HL-60/S4 (cell line): Measurements from ENCODE around the gene UBTF.

Source experiments
- in situ Hi-C: fragments of 300-500 bp; cut with MboI; formaldehyde crosslinking; loops from 2 replicates; pipeline ENCODE4 v1.14.3; 2022; ENCODE audit warnings: low sequenced_read_pairs

Gene UBTF, protein sequence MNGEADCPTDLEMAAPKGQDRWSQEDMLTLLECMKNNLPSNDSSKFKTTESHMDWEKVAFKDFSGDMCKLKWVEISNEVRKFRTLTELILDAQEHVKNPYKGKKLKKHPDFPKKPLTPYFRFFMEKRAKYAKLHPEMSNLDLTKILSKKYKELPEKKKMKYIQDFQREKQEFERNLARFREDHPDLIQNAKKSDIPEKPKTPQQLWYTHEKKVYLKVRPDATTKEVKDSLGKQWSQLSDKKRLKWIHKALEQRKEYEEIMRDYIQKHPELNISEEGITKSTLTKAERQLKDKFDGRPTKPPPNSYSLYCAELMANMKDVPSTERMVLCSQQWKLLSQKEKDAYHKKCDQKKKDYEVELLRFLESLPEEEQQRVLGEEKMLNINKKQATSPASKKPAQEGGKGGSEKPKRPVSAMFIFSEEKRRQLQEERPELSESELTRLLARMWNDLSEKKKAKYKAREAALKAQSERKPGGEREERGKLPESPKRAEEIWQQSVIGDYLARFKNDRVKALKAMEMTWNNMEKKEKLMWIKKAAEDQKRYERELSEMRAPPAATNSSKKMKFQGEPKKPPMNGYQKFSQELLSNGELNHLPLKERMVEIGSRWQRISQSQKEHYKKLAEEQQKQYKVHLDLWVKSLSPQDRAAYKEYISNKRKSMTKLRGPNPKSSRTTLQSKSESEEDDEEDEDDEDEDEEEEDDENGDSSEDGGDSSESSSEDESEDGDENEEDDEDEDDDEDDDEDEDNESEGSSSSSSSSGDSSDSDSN

GRCh38 chr17:44219616-44220212 lies at the start of gene UBTF:
UBTF (minus strand) TSS chr17:44219675; CDS start chr17:44218229, 1,446 bp downstream.
- in situ Hi-C loops, result loop anchor here (25.0 kb wide), 2 partner anchors 118 to 293 kb away; partner anchors contain the start of genes GPATCH8 and GRN

DNA sequence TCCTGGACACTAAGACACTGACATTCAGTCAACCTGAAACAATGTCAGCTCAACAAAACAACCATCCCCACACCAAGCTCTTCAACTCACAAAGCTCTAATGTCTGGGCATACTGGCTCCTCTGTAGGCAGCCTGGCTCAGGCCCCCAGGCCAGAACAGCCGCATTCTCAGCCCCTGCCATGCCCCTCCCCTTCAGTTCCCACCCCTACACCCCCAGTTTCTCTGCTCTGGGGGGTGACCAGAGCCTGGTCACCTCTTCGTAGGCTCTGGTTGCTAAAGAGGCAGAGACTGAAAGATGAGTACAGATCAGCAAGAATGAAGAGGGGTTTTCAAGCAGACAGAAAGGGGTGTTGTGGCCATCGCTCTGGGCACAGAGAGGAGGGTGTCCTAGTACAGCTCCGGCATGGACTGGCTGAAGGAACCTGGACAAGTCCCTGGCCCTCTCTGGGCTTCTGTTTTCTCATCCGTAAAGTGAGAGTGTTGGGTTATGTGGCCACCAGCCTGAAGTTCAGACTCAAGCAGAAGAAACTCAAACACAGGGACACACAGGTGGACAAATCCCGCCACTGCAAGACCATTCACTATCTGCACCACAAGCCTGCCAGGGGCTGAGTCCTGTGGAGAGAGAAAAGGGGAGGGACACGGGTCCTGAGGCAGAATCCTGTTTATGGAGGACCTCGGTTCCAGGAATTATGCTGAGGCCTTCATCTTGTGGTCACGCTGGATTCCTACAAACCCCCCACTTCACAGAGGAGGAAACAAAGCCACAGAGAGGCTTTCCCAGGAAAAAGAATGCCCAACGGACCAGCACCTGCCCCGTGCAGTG lies 49.4 kb upstream of the UBTF start:
- in situ Hi-C loops, result no loop called here

- in situ Hi-C loops, result no loop called here
These were observed 48.5 kb upstream of the UBTF start, which contains the start of gene SLC4A1 for GRCh38 chr17:44267818-44268490. SLC4A1 (minus strand) TSS chr17:44268135; CDS start chr17:44262866, 5,269 bp downstream.

DNA sequence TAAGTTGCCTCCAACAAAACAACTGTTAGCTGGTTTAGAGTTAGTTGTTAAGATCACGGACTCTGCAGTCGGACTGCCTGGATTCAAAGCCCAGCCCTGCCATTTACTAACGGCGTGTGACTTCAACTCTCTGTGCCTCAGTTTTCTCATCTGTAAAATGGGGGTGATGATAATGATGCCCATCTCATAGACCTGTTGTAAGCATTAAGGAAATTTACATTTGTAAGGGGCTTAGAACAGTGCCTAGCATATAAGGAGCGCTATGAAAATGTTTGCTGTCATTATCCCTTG lies 47.6 kb upstream of the UBTF start:
- in situ Hi-C loops, result no loop called here

- in situ Hi-C loops, result no loop called here
These were observed 47.1 kb upstream of the UBTF start for GRCh38 chr17:44266402-44267164.

DNA sequence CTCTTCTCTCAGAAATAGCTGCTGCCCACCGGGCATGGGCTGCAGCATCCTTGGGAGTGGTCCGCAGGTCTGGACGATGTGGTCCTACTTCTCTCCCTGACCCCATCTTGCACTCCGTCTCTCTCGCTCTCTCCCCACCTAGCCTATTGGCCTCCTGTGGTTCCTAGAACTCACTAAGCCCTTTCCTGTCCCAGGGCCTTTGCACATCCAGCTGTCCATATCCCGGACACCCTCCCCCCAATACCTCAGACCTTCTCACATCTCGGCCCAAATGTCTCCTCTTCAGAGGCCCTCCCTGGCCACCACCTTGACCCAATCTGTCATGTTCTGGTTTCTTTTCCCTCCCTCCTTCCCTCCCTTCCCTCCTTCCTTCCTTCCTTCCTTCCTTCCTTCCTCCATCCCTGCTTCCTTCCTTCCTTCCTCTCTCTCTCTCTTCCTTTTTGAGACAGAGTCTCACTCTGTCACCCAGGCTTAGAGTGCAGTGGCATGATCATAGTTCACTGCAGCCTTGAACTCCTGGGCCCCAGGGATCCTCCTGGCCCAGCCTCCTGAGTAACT lies 43.9 kb upstream of the UBTF start:
- in situ Hi-C loops, result no loop called here

GRCh38 chr17:44262654-44263225 lies 43.3 kb upstream of the UBTF start:
- in situ Hi-C loops, result no loop called here

- in situ Hi-C loops, result no loop called here
These were observed 40.8 kb upstream of the UBTF start for GRCh38 chr17:44260296-44260695.

DNA sequence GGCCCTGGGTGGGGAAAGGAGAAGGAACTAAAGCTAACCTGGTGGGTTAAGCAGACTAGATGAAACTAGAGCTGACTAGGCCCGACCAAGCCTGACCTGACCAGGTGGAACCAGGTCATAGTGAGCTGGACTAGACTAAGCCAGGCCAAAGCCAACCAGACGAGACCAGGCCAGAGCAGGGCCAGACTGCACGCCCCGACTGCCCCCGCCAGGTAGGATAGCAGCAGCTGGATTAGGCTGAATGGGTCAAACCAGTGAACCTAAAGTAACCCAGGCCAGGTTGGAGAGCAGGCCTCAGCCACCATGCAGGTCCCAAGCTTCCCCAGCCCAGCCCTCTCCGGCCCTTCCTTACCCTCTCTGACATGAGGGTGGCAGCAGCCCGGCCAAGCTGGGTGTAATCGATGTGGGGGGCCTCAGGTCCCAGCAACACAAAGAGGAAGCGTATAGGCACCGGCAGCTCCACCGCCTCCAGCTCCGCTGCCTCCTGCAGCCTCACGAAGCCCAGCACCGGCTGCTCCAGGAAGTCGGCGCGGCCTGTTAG lies 39.4 kb upstream of the UBTF start:
- in situ Hi-C loops, result no loop called here

GRCh38 chr17:44257815-44258760 lies 38.6 kb upstream of the UBTF start:
- in situ Hi-C loops, result no loop called here

DNA sequence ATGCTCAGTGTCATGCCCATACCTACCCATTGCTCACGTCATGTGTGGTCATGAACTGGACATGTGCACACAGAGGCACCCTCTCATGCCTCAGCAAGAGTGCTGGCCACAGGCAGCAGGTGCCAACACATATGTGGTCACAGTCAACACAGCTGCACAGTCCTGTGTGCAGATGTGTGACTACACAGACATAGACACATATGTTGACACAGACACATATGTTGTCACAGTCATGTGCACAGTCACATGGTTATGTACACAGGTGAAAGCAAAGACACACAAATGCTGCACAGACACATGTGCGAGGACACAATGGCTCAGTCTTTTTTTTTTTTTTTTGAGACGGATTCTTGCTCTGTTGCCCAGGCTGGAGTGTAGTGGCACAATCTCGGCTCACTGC lies 37.2 kb upstream of the UBTF start:
- in situ Hi-C loops, result no loop called here

- in situ Hi-C loops, result no loop called here
These were observed 36.4 kb upstream of the UBTF start for GRCh38 chr17:44255915-44256314.

DNA sequence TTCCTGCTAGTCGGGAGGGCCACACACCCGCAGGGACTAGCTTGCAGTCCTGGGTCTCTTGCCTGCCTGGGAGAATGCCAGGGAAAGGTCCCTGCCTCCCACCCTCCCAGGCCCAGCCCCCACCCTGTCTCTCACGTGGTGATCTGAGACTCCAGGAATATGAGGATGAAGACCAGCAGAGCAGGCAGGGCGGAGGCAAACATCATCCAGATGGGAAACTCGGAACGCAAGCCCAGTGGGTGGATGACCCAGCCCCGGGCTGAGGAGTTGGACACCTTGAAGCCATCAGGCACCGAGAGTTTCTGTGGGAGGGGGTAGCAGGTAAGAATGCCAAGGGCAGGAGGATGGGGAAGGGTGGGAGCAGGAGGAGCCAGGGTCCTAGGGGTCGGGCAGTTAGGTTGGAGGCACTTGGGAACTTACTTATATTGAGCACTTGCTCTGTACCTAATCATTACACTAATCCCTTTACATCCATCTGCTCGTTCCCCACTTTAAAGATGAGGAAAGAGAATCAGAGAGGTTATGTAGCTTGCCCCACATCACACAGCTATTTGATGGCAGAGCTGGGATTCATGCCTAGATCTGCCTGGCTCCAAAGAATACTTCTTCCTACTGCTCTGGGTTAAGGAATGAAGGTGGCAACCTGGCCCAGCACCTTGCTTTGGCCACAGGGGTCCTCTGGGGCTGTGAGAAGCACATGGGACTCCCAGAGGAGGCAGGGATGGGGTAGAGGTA lies 35.1 kb upstream of the UBTF start:
- in situ Hi-C loops, result no loop called here

DNA sequence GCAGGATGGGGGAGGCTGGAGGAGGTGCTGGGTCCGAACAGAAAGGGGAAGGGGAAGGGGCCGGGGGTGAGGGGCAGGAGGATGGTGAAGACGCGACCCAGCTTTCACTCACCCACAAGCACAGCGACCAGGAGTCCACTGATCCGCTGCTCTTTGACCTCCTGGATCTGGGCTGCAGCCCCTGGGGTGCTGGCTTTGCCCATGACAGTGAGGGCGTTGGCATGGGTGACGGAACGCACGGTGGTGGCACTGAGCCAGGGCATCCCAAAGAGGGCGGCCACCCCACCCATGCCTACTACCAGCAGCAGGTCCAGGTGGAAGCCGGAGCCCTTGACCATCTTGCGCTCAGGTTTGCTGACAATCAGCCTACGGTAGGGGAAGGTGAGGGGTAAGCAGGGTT lies 33.5 kb upstream of the UBTF start:
- in situ Hi-C loops, result no loop called here

DNA sequence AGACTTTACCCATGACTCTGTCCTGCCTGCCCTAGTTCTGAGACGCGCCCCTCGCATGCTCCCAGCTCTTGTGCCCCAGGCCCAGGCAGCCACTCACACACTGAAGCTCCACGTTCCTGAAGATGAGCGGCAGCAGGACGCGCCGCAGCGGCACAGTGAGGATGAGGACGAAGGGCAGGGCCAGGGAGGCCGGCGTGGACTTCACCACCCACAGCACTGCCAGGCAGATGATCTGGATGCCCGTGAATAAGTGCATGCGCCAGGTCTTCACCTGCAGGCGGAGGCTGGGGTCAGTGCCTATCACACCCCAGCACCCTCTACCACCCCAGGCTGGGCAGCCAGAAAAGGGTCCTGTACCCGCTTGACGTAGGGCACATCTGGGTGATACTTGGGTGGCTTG lies 31.6 kb upstream of the UBTF start:
- in situ Hi-C loops, result no loop called here

DNA sequence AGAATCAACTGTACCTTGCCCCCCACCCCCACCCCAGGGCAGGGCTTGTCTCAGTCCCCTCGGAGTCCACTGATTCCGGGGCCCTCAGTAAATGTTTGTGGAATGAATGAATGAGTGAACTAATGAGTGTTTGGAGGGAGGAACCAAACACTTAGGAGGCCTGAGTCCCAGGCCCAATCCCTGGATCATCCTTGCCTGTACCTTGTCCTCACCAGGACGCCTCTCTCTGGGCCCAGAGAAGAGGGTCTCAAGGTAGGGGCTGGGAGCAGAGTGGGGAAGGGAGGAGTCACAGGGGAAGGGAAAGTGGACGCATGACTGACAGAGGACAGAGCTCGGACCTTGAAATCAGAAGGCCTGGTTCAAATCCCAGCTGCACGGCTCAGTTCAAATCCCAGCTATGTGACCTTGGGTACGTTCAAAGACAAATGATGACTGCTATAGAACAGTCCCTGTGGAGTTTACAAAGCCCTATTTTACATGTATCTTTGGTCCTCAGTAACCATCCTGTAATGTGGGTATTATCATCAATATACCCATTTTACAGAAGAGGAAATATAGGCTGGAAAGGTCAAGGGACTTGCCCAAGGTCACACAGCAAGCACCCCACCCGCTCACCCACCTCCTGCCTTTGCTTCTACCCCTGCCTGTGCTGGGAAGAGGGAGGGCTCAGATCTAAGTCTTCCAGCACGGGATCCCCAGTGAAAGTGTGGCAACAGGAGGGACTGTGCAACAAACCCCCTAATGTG lies 30.2 kb upstream of the UBTF start:
- in situ Hi-C loops, result no loop called here
